B cell (primary cell): ENCODE results near the gene KIN.

Experiments
- CTCF ChIP-seq: fragments of 200-600 bp; IDR thresholded peaks from one replicate; pipeline ENCODE4 v1.8.0; 2022; ENCODE audit warnings: antibody characterized with exemption, mild to moderate bottlenecking
- EZH2 ChIP-seq: IDR thresholded peaks from 2 replicates; pipeline ENCODE4 v1.6.1; 2012; ENCODE audit warnings: borderline replicate concordance, low read depth, mild to moderate bottlenecking, moderate library complexity, low read length; ENCODE audit not compliant: insufficient read depth, poor library complexity, severe bottlenecking

DNA sequence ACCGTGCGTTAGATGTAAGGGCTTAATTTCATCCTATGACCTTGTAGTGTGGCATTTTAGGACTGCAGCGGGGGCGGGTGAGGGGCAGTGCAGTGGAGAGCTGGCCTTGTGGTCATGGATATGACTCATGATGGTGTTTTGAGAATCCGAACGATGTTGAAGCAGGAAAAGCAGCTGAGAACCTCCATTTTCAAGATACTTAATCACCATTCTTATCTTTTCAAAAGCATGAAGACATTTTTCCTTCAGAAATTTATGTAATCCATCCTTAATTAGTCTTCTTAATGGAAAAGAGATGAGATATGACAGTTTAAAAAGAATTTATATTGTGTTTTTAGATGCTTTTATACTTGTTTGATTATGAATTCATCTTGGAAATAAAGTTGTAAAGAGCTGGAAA lies 9.8 kb upstream of the KIN start:
- TF ChIP-seq CTCF = no peak
- TF ChIP-seq EZH2 = no peak
